MM.1S (cell line): Measurements from ENCODE around the gene EGLN1.

ENCODE experiments used
- DNase-seq: peaks from one replicate; pipeline ENCODE4 v3.0.0-alpha.2; 2015
- H2AFZ ChIP-seq: fragments of 300-600 bp; sonication (generic); 2 replicates; pipeline ENCODE4 v1.6.0; 2016; ENCODE audit warnings: antibody characterized with exemption, low read length
- H3F3A ChIP-seq: fragments of 300-600 bp; sonication (generic); 2 replicates; pipeline ENCODE4 v1.6.1; 2016; ENCODE audit warnings: mild to moderate bottlenecking, antibody characterized with exemption, low read length, moderate library complexity, mixed read lengths; ENCODE audit not compliant: insufficient read depth
- H3K27ac ChIP-seq: fragments of 300-600 bp; sonication (generic); 2 replicates; pipeline ENCODE4 v1.5.1; 2016; ENCODE audit warnings: mild to moderate bottlenecking, low read length
- H3K27me3 ChIP-seq: fragments of 300-600 bp; sonication (generic); replicated peaks from 2 replicates; pipeline ENCODE4 v1.6.0; 2016; ENCODE audit warnings: low read length; ENCODE audit not compliant: insufficient read depth
- H3K36me3 ChIP-seq: fragments of 300-600 bp; sonication (generic); replicated peaks from 2 replicates; pipeline ENCODE4 v1.6.1; 2016; ENCODE audit warnings: mild to moderate bottlenecking, low read length, mixed read lengths; ENCODE audit not compliant: insufficient read depth
- H3K4me1 ChIP-seq: fragments of 300-600 bp; sonication (generic); 2 replicates; pipeline ENCODE4 v1.6.1; 2016; ENCODE audit warnings: low read length, mixed read lengths
- H3K4me2 ChIP-seq: fragments of 300-600 bp; sonication (generic); 2 replicates; pipeline ENCODE4 v1.6.0; 2016; ENCODE audit warnings: low read depth, low read length
- H3K4me3 ChIP-seq: fragments of 300-600 bp; sonication (generic); 2 replicates; pipeline ENCODE4 v1.5.1; 2016; ENCODE audit warnings: low read length, mixed read lengths
- H3K79me2 ChIP-seq: fragments of 300-600 bp; sonication (generic); 2 replicates; pipeline ENCODE4 v1.6.1; 2016; ENCODE audit warnings: mixed run types, low read length, mixed read lengths
- H3K9ac ChIP-seq: fragments of 300-600 bp; sonication (generic); 2 replicates; pipeline ENCODE4 v1.6.1; 2016; ENCODE audit warnings: low read length, mixed read lengths
- H3K9me2 ChIP-seq: fragments of 300-600 bp; sonication (generic); replicated peaks from 2 replicates; pipeline ENCODE4 v1.6.1; 2016; ENCODE audit warnings: mild to moderate bottlenecking, low read length, mixed read lengths; ENCODE audit not compliant: insufficient read depth
- H3K9me3 ChIP-seq: fragments of 300-600 bp; sonication (generic); replicated peaks from 2 replicates; pipeline ENCODE4 v1.6.1; 2016; ENCODE audit warnings: mild to moderate bottlenecking, low read length, mixed read lengths; ENCODE audit not compliant: insufficient read depth
- H4K20me1 ChIP-seq: fragments of 300-600 bp; sonication (generic); 2 replicates; pipeline ENCODE4 v1.6.1; 2016; ENCODE audit warnings: mild to moderate bottlenecking, low read length, moderate library complexity, mixed read lengths; ENCODE audit not compliant: insufficient read depth
- EZH2 ChIP-seq: fragments of 300-600 bp; sonication (generic); optimal IDR thresholded peaks from 2 replicates; pipeline ENCODE3; 2017; ENCODE audit warnings: low read depth, mild to moderate bottlenecking, antibody characterized with exemption, low read length, mixed read lengths
- EZH2phosphoT487 ChIP-seq: fragments of 300-600 bp; sonication (generic); IDR thresholded peaks from 2 replicates; pipeline ENCODE4 v1.6.1; 2018; ENCODE audit warnings: antibody characterized with exemption, low read length
- TF ChIP-seq, protein P1 (sequence below): fragments of 300-600 bp; sonication (generic); IDR thresholded peaks from 2 replicates; pipeline ENCODE4 v1.5.1; 2016; ENCODE audit warnings: antibody characterized with exemption, low read length, mixed read lengths

The EGLN1 gene

DNA sequence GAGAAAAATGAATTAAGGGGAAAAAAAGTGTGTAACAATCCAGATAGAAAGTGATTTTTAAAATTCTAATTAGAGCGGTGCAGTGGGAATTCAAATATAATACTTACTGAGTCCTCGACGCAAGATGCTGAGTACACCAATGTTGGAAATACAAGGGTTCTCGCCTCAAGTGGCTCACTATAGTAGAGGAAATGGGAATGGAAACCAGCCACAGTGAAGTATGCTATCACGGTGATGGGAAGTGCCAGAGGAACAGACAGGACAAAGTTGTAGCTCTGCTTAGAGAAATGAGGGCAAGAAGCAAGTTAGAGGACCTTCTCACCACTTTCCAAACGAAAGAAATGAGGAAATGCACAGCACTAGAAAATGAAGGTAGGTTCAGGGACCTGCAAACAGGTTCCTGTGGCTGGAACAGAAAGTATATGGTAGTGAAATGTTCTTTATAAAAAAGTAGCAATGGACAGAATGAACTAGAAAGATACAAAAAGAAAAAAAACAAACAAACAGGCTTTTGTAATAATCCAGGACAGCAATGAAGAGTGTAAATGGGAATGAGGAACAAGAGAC, 13.5 kb downstream of the EGLN1 start:
- H4K20me1 ChIP-seq, result no peaks in the 10 kb centered on the region
- no peaks in the 10 kb centered on the region for H3K36me3 ChIP-seq
- H3K4me1 ChIP-seq, result no peaks in the 10 kb centered on the region
- no peaks in the 10 kb centered on the region for H3F3A ChIP-seq
- no peak overlapping the region for H3K4me2 ChIP-seq
- TF ChIP-seq, protein P1, sequence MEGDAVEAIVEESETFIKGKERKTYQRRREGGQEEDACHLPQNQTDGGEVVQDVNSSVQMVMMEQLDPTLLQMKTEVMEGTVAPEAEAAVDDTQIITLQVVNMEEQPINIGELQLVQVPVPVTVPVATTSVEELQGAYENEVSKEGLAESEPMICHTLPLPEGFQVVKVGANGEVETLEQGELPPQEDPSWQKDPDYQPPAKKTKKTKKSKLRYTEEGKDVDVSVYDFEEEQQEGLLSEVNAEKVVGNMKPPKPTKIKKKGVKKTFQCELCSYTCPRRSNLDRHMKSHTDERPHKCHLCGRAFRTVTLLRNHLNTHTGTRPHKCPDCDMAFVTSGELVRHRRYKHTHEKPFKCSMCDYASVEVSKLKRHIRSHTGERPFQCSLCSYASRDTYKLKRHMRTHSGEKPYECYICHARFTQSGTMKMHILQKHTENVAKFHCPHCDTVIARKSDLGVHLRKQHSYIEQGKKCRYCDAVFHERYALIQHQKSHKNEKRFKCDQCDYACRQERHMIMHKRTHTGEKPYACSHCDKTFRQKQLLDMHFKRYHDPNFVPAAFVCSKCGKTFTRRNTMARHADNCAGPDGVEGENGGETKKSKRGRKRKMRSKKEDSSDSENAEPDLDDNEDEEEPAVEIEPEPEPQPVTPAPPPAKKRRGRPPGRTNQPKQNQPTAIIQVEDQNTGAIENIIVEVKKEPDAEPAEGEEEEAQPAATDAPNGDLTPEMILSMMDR, result no peak
- TF ChIP-seq EZH2phosphoT487 (no peak), EZH2 (no peak)
- H2AFZ ChIP-seq, result no peak overlapping the region
- H3K9ac ChIP-seq, result no peak overlapping the region
- no peaks in the 10 kb centered on the region for H3K9me3 ChIP-seq
- no peak overlapping the region for H3K27ac ChIP-seq
- H3K79me2 ChIP-seq, result peaks cover 88% of the 10 kb centered on the region
- H3K27me3 ChIP-seq, result no peaks in the 10 kb centered on the region
- DNase-seq, result no peak
- no peak overlapping the region for H3K4me3 ChIP-seq
- no peaks in the 10 kb centered on the region for H3K9me2 ChIP-seq

DNA sequence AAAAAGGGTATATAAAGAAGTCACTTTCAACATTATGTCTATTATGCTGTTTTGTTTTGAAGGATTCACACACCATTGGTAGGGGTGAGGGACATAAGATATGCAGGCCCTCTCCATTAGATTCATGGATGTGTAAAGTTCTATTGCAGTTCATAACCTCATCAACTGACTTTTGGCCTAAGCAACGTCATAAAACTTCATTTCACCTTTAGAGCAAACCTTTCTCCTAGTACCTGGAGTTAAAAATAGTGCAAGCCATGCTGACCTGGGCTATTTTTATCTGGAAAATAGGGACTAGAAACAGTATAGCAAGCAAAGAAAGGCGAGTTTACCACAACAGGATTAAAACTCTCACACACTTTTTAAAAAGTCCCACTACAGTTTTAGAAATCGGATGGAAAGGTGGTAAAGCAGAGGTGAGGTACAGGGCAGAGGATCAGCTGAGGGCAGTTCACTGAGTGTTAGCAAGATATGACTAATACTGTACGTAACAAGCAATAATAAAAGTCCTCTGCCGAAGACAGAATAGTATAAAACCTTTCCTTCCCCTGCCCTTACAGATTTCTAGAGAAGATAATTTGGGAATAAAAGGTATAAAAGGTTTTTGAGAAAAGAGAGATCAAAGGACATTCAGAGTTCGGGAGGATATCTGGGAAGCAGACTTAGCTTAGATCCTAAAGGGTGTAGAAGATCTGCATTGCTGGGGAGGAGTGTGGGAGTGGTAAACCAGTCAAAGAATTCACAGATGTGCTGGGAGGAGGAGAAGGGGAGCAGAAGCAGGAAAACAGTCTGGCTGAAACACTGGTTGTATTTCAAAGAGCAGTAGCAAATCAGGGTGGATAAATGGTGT, 14.3 kb downstream of the EGLN1 start:
- H3K4me1 ChIP-seq, result no peaks in the 10 kb centered on the region
- H3K9ac ChIP-seq, result no peak overlapping the region
- no peak for DNase-seq
- no peaks in the 10 kb centered on the region for H3K9me3 ChIP-seq
- H3K4me2 ChIP-seq, result no peak overlapping the region
- no peaks in the 10 kb centered on the region for H3K9me2 ChIP-seq
- no peaks in the 10 kb centered on the region for H4K20me1 ChIP-seq
- H3K79me2 ChIP-seq, result peaks cover 86% of the 10 kb centered on the region
- no peaks in the 10 kb centered on the region for H3K36me3 ChIP-seq
- H3K27me3 ChIP-seq, result no peaks in the 10 kb centered on the region
- TF ChIP-seq, protein P1, result no peak
- TF ChIP-seq EZH2 (no peak), EZH2phosphoT487 (no peak)
- H3K4me3 ChIP-seq, result no peak overlapping the region
- no peaks in the 10 kb centered on the region for H3F3A ChIP-seq
- no peak overlapping the region for H3K27ac ChIP-seq
- no peak overlapping the region for H2AFZ ChIP-seq

DNA sequence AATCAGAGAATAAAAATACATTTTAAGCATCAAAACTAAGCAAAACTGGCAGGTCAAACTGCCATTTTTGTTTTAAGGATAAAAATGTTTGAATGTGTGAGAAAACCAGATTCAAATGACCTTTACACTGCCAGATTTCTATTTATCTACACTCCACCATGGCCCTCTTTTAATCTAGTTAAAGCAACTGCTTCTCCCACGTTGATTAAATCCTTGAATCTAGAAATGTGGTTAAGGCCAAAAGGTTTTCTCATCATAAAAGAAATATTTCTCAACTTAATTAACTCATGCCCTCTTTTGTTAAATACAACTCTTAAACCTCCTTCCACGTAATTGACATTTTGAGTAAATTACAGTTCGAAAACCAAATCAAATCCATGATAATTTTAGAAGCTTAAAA, 15.0 kb downstream of the EGLN1 start:
- no peak overlapping the region for H2AFZ ChIP-seq
- TF ChIP-seq EZH2, result no peak
- TF ChIP-seq, protein P1, result no peak
- TF ChIP-seq EZH2phosphoT487, result no peak
- H3K27ac ChIP-seq, result no peak overlapping the region
- no peak for DNase-seq
- no peaks in the 10 kb centered on the region for H3F3A ChIP-seq
- H3K79me2 ChIP-seq, result peaks cover 79% of the 10 kb centered on the region
- H4K20me1 ChIP-seq, result no peaks in the 10 kb centered on the region
- H3K36me3 ChIP-seq, result no peaks in the 10 kb centered on the region
- no peak overlapping the region for H3K4me2 ChIP-seq
- H3K27me3 ChIP-seq, result no peaks in the 10 kb centered on the region
- H3K4me3 ChIP-seq, result no peak overlapping the region
- H3K9ac ChIP-seq, result no peak overlapping the region
- H3K9me2 ChIP-seq, result no peaks in the 10 kb centered on the region
- H3K4me1 ChIP-seq, result no peaks in the 10 kb centered on the region
- no peaks in the 10 kb centered on the region for H3K9me3 ChIP-seq
